ENCODE measurements around the gene KIF3B. TPM values are rescaled to one million over a fixed set of nuclear protein-coding genes. Genes with fewer than 3 reads are reported as not detected.

KIF3B gene
- total RNA-seq, 1 experiment from 2014 or later, result 24.3 TPM

- intact Hi-C loops (cut with micrococcal nuclease; ENCODE audit: unreplicated experiment), result no loop called here
- Histone ChIP-seq H3K27ac (ENCODE audit: low read depth, low read length, poor library complexity, severe bottlenecking) (no peak overlapping the region), H3K9me3 (ENCODE audit: low read depth, low read length, poor library complexity, severe bottlenecking) (no peaks in the 10 kb centered on the region), H3K4me1 (ENCODE audit: insufficient read depth, low read length, poor library complexity, severe bottlenecking) (peaks cover 9% of the 10 kb centered on the region), H3K36me3 (ENCODE audit: insufficient read depth, low read length, poor library complexity, severe bottlenecking) (peaks cover 46% of the 10 kb centered on the region), H3K27me3 (replicated peaks; ENCODE audit: insufficient read depth, low read depth, low read length, poor library complexity) (no peaks in the 10 kb centered on the region), H3K4me3 (ENCODE audit: low read depth, low read length, poor library complexity, severe bottlenecking) (no peak overlapping the region)
- TF ChIP-seq EZH2 (IDR thresholded peaks at IDR 0.05; ENCODE audit: borderline replicate concordance, low read depth, low read length, poor library complexity, severe bottlenecking), result no peak
- no peak for TF ChIP-seq CTCF (conservative IDR thresholded peaks at IDR 0.05; ENCODE audit: low read depth, low read length)
- ChIA-PET CTCF (no interaction called here), POLR2A (ENCODE audit: low non-redundant PET) (no interaction called here)
- no peak for DNase-seq (ENCODE audit: low spot score)
- BruUV-seq (replicated peaks), result no TSS peak
Measured at GRCh38 chr20:32235331-32236047, 42.0 kb upstream of the KIF3B start.

GRCh38 chr20:32236048-32236533, 41.4 kb upstream of the KIF3B start:
- POLR2A ChIA-PET (ENCODE audit: low non-redundant PET), result no interaction called here
- DNase-seq (ENCODE audit: low spot score), result no peak
- intact Hi-C loops (cut with micrococcal nuclease; ENCODE audit: unreplicated experiment), result no loop called here

GRCh38 chr20:32236819-32237218, 40.6 kb upstream of the KIF3B start:
- Histone ChIP-seq H3K4me1 (ENCODE audit: insufficient read depth, low read length, poor library complexity, severe bottlenecking) (peaks cover 6% of the 10 kb centered on the region), H3K36me3 (ENCODE audit: insufficient read depth, low read length, poor library complexity, severe bottlenecking) (peaks cover 33% of the 10 kb centered on the region), H3K9me3 (ENCODE audit: low read depth, low read length, poor library complexity, severe bottlenecking) (no peaks in the 10 kb centered on the region), H3K4me3 (ENCODE audit: low read depth, low read length, poor library complexity, severe bottlenecking) (no peak overlapping the region), H3K27ac (ENCODE audit: low read depth, low read length, poor library complexity, severe bottlenecking) (no peak overlapping the region), H3K27me3 (replicated peaks; ENCODE audit: insufficient read depth, low read depth, low read length, poor library complexity) (no peaks in the 10 kb centered on the region)
- POLR2A ChIA-PET (ENCODE audit: low non-redundant PET), result no interaction called here
- CTCF ChIA-PET, result no interaction called here
- DNase-seq (ENCODE audit: low spot score), result no peak
- no TSS peak for BruUV-seq (replicated peaks)
- intact Hi-C loops (cut with micrococcal nuclease; ENCODE audit: unreplicated experiment), result no loop called here
- TF ChIP-seq EZH2 (IDR thresholded peaks at IDR 0.05; ENCODE audit: borderline replicate concordance, low read depth, low read length, poor library complexity, severe bottlenecking) (no peak), CTCF (conservative IDR thresholded peaks at IDR 0.05; ENCODE audit: low read depth, low read length) (no peak)

More at GRCh38 chr20:32236048-32236533, 41.4 kb upstream of the KIF3B start:
- H3K9me3 ChIP-seq (ENCODE audit: low read depth, low read length, poor library complexity, severe bottlenecking), result no peaks in the 10 kb centered on the region
- no peak for TF ChIP-seq EZH2 (IDR thresholded peaks at IDR 0.05; ENCODE audit: borderline replicate concordance, low read depth, low read length, poor library complexity, severe bottlenecking)
- no peak for TF ChIP-seq CTCF (conservative IDR thresholded peaks at IDR 0.05; ENCODE audit: low read depth, low read length)
- no peaks in the 10 kb centered on the region for H3K27me3 ChIP-seq (replicated peaks; ENCODE audit: insufficient read depth, low read depth, low read length, poor library complexity)
- no TSS peak for BruUV-seq (replicated peaks)
- CTCF ChIA-PET, result no interaction called here
- H3K4me3 ChIP-seq (ENCODE audit: low read depth, low read length, poor library complexity, severe bottlenecking), result no peak overlapping the region
- no peak overlapping the region for H3K27ac ChIP-seq (ENCODE audit: low read depth, low read length, poor library complexity, severe bottlenecking)
- H3K4me1 ChIP-seq (ENCODE audit: insufficient read depth, low read length, poor library complexity, severe bottlenecking), result peaks cover 9% of the 10 kb centered on the region
- H3K36me3 ChIP-seq (ENCODE audit: insufficient read depth, low read length, poor library complexity, severe bottlenecking), result peaks cover 40% of the 10 kb centered on the region

All from A673 (cell line).